GM18520 (cell line): ENCODE measurements around the gene CTSK.

Source experiments
- ATAC-seq: cut with Tn5 transposase; IDR thresholded peaks from one replicate; pipeline ENCODE4 v1.9.1; 2021; ENCODE audit not compliant: unreplicated experiment

CTSK gene

DNA sequence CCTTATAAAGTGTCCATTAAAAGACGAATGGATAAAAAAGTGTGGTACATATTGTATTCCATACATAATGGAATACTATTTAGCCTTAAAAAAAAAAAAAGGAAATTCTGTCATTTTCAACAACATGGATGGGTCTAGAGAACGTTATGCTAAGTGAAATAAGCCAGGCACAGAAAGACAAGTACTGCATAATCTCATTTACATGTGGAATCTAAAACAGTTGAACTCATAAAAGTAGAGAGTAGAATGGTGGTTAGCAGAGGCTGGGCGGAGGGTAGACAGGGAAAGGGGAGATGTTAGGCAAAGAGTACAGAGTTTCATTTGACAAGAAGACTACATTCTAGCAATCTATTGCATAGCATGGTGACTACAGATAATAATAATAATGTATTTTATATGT lies 45.0 kb downstream of the CTSK start:
- ATAC-seq = no peak

DNA sequence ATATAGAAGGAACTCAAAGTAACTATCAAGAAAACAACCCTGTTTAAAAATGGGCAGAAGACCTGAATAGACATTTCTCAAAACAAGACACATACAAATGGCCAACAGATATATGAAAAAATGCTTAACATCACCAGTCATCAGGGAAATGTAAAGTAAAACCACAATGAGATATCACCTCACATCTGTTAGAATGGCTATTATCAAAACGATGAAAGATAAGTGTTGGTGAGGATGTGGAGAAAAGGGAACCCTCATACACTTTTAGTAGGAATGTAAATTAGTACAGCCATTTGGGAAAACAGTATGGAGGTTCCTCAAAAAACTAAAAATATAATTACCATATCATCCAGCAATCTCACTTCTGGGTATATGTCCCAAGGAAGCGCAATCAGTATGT lies 45.5 kb downstream of the CTSK start:
- ATAC-seq = no peak

DNA sequence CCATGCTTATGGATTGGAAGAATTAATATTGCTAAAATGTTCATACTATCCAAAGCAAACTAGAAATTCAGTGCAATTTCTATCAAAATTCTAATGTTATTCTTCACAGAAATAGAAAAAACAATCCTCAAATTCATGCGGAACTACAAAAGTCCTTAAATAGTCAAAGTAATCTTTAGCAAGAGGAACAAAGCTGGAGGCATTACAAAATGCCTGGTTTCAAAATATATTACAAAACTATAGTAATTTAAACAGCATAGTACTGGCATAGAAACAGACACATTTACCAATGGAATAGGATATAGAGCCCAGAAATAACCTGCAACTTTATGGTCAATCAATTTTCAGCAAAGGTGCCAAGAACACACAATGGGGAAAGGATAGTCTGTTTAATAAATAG lies 46.3 kb downstream of the CTSK start:
- no peak for ATAC-seq

DNA sequence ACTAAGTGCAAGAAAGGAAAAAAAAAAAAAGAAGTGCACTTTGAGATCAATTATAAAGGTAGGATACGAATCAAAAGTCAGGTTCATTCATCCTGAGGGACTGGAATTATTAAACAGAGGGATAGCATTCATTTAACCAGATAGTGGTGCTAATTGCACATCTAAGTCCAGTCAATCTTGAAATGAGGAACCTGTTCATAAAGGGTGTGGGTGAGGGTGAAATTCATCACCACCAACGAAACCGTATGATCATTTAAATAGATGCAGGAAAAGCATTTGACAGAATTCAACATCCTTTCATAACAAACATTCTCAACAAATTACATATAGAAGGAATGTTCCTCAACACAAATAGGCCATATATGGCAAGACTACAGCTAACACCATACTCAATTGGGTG lies 48.0 kb downstream of the CTSK start:
- ATAC-seq = no peak

DNA sequence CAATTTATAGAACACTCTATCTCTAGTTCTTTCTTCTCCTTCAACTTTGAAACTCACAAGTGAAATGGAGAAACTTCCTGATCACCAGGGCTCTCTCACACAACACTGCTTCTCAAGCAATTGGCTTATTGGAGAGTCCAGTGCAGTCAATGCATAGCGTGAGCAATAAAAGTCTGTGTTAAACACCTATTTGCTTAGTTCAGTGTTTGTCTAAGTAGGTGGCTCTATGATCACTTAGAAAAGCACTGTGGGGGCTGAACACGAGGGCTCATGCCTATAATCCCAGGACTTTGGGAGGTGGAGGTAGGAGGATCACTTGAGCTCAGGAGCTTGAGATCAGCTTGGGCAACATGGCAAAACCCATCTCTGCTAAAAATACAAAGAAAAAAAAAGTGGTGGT lies 54.6 kb downstream of the CTSK start:
- ATAC-seq = no peak

DNA sequence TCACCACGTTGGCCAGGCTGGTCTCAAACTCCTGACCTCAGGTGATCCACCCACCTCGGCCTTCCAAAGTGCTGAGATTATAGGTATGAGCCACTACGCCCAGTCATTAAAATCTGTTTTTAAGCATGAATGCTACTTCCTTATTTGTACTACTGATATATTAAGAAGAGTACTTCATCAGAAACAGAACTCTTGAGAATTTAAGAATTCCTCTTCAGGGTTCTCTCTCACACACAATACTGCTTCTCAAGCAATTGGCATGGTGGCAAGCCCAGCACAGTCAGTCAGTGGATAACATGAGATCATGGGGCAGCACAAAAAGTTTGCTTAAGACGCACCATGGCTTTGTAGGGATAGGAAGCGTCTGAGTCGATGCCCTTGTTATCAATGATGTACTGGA lies 56.6 kb downstream of the CTSK start:
- ATAC-seq = no peak

DNA sequence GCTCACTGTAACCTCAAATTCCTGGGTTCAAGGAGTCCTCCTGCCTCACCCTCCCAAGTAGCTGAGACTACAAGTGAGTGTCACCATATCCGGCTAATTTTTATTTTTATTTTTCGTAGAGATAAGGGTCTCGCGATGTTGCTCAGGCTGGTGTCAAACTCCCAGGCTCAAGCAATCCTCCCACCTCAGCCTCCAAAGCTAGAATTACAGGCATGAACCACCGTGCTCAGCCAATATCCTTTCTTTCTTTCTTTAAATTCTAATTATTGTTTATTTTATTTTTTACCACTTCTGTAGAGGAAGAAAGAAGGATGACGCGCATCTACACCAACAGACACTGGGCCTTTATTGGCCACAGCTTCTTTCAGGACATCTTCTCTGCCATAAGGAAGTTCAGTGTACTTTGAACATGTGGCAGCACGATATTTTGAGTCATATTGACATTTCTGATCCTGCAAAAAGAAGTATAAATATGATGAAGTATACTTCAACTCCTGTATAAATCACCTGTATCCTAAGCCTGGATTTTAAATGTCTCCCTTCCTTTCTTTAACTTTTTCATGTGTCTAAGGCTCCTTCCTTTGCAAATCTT lies 58.2 kb downstream of the CTSK start:
- no peak for ATAC-seq

DNA sequence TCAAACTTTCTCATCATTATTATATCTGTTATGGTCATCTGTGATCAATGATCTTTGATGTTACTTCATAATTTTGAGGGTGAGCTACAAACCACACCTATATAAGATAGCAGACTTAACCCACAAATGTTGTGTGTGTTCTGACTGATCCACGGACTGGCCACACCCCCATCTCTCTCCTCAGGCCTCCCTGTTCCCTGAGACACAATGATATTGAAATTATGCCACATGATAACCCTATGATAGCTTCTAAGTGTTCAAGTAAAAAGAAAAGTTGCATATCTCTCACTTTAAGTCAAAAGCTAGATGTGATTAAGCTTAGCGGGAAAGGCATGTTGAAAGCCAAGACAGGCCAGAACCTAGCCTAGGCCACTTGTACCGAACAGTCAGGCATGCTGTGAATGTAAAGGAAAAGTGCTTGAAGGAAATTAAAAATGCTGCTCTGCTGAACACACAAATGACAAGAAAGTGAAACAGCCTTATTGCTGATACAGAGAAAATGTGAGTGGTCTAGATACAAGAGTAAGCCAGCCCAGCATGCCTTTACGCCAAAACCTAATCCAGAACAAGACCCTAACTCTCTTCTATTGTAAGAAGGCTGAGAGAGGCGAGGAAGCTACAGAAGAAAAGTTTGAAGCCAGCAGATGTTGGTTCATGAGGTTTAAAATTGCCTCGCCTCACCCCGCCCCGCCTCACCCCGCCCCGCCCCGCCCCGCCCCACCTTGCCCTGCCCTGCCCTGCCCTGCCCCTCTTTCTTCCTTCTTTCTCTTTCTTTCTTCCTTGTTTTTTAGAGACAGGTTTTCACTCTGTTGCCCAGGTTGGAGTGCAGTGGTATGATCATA lies 59.0 kb downstream of the CTSK start:
- ATAC-seq = no peak
